Embryonic facial prominence (tissue), 1 donor: ENCODE results near the gene NCKAP1.
"Not testable (repeated sequence)": the region's sequence is repeated elsewhere in the genome, so short reads cannot be mapped to it uniquely, and the experiment has no call there.

ENCODE experiments used
- DNase-seq: peaks from one replicate; pipeline ENCODE4 v3.0.0-alpha.2; 2016; ENCODE audit errors: extremely low spot score

Gene NCKAP1

DNA sequence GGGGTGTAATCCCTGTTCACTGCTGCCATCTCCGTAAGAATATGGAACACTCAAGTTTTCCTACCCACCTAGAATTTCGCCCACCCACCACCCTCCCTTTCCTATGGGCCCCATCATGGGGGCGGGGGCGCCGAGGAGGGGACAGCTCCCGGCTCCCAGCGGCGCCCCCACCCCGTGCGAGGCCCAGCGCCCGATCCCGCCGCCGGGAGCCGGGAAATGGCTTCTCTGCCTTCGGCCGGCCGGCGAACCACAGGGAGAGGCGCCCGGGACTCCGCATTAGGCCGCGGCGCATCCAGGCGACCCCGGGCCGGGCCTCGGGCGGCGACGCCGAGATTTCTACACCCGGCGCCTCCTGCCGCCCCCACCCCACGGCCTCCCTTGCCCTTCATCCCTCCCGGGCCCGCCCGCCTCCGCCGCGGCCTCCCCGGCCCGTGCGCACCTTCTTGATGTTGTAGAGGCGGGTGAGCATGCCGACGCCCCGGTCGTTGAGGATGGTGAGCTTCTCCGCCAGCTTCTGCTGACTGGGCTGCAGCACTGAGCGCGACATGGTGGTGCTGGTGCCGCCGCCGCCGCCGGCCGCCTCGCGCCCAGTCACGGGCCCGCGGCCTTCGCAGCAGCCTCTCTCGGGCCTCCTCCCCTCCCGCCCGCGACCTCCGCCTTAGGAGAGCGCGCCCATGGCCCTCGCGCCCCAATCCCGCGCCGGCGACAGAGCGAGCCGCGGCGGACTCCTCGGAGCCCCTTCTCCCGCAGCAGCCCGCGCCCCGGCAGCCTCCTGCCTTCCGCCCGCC lies 510 bp downstream of the NCKAP1 start:
- peak; percentile 65 for DNase-seq

DNA sequence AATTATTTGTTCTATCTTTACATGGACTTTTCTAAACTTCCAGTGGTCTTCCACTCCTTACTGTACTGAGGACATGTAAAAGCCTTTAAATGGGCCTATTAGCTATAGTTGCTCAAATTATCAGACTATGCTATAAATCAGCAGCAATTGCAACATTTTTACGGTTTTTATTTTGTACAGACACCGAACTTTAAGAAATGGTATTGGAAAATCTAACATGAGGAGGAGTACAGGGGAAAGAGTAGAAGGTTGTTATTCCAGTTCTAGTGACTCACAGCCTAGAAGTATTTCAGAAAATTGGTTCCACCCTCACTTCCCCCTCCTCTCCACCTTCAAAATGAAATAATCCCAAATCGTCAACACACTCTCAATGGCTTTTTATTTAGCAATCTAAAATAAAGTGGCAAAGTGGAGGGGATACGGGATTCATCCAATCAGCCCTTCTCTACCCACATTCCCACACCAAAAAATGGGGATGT lies 1.1 kb downstream of the NCKAP1 start:
- peak; percentile 30 for DNase-seq

DNA sequence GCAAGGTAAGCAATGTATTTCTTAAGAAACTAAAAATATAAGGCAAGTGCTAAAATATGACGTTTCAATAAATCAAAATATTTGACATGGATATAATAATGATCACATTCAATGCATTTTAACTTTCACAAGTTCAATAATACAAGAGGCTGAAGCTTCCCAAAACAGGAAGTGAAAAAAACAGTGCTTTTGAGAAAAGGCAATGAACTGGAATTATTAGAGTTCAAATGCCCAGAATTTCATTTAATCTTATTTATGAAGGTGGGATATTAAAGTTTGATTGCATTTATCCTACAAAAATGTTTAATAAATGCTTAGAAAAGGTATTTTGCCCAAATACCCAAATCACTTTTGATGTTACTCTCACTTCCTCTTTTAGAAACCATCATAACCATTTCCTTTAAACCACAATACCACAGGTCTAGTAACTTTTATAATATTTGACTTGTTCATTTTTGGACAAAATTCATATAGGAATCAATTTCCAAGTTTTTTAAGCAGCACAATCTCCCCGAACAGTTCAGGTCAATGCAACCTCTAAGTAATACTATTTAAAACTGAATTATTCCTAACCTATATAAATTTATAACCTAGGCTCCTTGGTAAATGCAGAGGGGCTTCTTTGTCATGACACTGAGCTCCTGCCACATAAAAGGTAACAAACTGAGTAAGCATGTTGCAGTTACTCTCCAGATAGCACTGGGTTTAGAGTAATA lies 2.1 kb downstream of the NCKAP1 start:
- DNase-seq = no peak

DNA sequence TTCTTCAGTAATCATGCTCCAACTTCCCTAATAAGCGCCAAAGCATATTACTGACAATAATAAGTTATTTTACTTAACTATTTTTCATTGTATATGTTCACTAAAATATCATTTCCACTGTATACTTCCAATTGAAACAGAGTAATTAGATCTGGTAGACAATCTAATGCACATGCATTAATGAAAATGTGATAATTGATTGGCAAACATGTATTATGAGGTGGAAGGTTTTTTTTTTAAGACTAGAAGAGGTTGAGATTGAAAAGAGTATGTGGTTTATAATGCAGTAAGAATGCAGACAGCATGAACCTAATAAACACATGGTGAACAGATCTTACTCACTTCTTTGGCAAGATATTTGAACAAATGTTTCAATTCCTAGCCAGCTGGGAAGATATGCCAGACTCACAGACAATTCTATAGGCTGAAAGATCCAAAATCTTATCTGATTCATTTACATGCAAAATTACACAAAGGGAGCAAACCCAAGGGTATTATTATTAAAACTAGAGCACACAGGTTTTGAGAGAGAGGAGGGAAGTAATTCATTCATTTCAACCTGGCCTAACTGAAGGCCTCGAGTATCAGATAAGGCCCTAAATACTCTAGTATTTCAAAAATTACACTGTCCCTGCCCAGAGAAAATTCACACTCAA lies 2.8 kb downstream of the NCKAP1 start:
- no peak for DNase-seq

DNA sequence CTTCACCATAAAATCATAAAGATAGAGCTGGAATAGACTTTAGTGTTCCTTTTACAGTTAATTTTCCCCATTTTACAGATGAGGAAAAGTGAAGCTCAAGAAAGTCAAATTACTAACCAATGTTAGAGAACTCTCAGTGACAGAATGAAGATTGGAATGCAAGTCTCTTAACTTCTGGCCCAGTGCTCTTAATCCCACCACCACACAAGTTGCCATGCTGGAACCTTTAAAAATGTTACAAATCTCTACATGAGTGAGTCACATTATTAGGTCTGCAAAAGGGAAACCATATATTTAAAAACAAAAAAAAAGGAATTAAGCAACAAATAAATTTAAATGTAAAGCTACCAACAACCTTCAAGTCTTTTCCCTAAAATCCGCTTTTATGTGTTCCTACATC lies 3.5 kb downstream of the NCKAP1 start:
- no peak for DNase-seq

DNA sequence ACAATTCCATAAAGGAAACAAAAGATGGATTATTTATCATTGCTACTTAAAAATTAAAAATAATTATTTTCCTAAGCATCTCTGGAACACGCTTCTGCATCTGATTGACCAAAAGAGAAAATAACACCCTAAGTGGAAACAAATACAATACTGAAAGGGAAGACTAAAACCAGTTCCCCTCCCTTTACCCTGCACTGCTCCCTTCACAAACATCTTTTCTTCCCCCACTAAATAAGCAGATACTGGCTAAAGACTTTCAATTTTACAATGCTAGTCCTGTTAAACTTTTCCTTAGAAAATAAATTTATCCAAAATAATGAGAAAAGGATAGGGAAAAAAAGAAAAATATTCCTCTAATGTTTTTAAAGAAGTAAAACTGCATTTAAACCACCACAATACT lies 4.3 kb downstream of the NCKAP1 start:
- DNase-seq = no peak

DNA sequence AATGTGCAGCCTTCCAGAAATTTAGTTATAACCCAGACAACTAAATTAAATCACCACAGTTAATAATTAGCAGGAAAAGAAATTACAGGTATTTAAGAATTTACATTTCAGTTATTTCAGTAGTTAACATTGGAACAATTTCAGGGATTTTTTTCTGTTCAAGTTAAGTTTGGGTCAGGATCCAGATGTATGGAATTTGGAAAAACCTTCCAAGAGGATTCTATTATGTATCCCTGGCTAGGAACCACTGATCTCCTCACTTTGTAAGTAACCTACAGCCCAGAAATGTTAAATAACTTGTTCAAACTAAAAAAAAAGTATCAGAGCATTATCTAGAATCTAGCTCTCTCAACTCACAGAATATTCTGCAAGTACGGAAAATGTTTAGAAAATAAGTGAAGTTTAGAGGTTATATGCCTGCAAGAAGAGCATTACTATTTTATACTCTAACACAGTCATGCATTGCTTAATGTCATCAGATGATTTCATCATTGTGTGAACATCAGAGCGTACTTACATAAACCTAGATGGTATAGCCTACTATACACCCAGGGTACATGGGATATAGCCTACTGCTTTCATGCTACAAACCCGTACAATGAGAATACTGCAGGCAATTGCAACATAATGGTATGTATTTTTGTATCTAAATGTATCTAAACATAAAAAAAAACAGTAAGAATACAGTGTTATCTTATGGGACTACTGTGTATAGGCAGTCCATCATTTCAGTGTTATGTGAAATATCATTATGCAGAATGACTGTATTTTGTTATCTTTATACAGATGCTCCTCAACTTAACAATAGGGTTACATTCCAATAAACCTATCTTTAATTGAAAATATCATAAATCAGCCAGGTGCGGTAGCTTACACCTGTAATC lies 6.1 kb downstream of the NCKAP1 start:
- no peak for DNase-seq

DNA sequence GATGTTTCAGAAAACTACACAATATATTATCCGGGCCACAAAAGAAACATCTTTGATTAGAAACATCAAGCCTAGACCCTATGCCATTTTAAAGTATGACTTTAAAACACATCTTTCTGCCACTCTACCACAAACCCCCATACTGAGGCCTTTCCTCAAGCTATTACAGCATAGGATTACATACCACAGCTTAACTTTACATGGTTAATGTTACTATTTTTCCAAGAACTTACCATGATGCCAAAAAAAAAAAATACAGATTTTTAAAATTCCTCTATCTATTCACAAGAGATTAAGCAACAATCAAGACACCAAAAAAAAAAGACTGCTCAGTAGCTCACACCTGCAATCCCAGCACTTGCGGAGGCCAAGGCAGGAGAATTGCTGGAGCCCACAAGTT lies 9.0 kb downstream of the NCKAP1 start:
- no peak for DNase-seq

DNA sequence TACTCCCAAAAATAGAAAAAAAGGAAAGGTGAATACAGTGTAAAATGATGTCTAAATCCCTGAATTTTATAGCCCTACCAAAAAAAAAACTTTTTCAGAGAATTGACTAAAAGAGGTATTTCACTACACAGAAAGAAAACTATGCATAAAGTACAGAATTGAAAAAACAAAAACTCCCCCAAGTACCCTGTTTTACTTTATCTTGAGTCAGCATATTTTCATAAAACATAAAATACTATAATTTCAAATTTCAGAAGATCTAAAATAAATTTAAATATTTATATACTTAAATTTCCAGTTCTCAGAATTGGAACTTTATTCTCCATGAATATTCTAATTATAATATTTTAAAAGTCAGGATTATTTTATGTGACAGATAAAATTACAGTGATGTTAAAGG lies 10.1 kb downstream of the NCKAP1 start:
- DNase-seq = no peak

DNA sequence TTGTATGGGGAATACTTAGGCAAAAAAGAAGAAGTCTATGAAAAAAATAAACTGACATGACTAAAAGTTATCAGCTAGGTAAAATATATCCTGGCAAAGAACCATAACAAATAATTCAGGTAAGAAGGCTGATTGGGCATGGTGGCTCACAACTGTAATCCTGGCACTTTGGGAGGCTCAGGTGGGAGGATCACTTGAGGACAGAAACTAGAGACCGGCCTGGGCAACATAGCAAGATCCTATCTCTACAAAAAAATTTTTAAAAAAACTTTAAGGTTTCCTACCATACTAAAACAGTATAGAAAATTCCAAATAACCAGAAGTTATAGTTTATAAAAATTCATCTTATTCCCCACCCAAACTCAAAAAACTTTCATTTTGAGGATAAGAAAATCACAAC lies 10.8 kb downstream of the NCKAP1 start:
- DNase-seq = no peak

DNA sequence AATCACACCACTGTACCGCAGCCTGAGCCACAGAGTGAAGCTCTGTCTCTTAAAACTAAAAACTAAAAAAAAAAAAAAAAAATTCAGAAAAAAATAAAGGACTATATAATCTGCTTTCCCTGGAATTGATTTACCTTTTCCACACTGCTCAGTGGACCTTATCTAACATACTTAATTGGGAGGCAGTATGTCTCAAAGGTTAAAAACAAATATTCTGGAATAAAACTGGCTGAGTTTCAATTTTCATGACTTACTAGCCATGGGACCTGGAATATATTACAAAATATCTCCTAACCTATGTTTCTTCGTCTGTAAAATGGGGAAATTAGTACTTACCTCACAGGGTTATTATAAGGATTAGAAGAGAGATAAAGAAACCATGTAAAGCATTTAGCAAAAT lies 11.8 kb downstream of the NCKAP1 start:
- no peak for DNase-seq

DNA sequence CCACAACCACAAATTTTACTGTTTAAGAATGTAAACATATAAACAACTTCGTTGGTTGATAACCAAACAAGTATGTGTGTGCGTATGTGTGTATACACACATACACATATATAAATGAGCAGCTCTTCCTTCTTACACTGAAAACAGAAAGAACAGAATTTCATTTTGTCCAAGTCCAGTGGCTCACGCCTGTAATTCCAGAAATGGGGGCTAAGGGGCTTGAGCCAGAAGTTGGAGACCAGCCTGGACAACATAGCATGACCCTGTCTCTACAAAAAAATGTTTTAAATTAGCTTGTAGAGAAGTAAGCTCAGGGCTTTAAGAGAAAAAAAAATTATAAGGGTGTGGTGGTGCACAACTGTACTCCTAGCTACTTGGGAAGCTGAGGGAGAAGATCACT lies 12.3 kb downstream of the NCKAP1 start:
- DNase-seq = no peak

DNA sequence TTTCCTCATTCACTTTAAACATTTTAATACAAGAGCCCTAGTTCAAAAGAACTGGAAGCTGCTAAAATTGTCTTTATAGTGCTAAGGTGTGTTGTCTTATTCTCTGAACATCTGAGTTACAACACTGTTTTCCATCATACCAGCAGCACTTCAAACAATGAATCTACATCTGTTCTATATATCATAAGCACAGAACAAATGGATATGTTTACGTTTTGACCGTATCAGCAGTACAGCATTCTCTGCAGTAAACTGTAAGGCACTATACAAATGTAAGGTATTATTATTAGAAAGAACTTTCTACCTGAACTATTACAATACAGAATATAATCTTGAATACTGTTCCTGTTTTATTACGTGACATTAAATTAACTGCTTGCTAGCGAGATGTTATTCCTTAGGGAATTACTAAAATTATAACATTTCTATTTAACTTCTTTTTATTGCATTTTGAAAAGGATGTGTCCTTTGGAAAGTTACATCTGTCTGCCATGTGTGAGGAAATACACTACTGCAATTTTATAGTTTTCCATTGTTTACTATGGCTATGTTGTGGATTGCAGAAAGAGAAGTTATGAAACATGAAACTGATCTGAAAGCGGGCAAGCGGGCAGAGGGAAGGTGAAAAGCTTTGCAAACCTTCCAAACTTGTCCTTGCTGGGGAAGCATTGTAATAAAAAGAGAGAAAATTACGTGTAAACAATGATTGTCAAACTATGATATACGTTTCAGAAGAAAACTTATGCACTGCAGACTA lies 13.7 kb downstream of the NCKAP1 start:
- no peak for DNase-seq

DNA sequence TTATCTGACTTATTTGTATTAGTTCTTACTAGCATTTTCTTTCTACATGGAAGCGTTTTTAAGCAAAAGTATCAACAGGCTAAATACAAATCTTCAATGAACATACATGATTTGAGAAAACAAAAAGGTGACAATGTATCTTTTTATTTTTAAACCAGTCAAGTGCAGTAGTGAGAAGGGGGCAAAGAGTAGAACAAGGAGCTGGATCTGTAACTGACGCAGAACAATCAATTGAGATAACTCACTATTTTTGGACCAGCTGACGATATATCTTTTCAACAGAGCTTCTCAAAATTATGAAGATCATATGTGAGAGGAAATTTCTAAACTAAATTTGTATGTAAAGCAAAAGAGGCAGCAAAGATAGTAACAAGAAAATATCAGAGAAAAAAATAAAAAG lies 15.5 kb downstream of the NCKAP1 start:
- DNase-seq = no peak

DNA sequence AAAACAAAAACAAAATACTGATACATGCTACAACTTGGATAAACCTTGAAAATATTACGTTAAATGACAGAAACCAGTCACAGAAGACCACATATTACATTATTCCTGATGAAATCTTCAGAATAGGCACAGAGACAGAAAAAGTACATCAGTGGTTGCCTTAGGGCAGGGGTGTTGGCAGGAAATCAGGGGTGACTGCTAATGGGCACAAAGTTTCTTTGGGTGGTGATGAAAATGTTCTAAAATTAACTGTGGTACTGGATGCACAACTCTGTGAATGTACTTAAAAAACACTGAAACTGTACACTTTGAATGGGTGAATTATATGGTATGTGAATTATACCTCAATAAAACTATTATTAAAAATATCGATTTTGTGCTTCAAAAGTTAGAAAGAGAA lies 16.6 kb downstream of the NCKAP1 start:
- no peak for DNase-seq

DNA sequence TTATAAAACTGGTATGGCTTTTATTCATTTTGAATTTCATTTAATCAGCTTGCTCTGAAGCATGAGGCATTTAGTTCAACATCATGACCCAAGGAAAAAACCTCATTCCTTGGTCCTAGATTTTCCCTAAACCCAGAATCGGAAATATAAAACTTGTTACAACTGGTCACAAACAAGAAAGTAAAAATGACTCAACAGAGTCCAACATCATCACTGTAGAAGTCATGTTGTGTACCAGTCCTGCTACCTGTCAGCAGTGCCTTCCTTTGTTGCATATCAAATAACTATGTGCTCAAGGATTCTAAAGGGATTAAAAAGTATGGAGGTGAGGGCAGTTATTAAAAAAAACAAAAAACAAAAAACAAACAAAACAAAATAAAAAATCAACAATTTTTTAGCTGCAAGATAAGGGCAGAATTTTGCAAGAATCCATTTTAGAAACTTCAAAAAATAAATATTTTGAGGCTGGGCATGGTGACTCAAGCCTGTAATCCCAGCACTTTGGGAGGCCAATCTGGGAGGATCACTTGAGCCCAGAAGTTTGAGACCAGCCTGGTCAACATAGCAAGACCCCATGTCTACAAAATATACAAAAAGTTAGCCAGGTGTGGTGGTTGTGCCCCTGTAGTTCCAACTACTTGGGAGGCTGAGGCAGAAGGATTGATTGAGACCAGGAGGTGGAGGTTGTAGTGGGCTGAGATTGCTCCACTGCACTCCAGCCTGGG lies 18.4 kb downstream of the NCKAP1 start:
- DNase-seq = no peak

DNA sequence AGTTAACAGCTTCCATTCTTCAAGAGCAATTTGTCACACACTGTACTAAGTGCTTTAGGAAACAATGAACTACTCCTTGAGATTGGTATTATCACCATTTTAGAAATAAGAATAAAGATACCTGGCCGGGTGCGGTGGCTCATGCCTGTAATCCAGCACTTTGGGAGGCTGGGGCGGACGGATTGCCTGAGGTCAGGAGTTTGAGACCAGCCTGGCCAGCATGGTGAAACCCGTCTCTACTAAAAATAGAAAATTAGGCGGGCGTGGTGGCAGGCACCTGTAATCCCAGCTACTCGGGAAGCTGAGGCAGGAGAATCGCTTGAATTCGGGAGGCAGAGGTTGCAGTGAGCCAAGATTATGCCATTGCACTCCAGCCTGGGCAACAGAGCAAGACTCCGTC lies 20.4 kb downstream of the NCKAP1 start:
- DNase-seq = not testable (repeated sequence)

DNA sequence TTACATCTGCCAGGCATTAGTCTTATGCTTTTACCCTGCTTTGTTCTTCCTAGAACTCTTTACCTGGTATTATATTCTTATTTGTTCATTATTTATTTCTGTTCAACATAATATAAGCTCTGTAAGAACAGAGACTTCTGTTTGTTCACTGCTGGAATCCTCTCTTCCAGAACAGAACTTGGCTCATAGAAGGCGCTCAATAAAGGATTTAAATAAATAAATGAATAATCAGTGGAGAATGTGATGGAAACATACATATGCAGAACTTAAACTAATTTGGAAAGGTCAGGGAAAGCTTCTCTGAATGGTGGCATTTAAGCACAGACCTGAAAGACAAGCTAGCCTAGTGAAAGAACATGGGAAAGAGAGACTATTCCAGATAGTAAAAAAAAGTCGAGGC lies 24.3 kb downstream of the NCKAP1 start:
- no peak for DNase-seq

DNA sequence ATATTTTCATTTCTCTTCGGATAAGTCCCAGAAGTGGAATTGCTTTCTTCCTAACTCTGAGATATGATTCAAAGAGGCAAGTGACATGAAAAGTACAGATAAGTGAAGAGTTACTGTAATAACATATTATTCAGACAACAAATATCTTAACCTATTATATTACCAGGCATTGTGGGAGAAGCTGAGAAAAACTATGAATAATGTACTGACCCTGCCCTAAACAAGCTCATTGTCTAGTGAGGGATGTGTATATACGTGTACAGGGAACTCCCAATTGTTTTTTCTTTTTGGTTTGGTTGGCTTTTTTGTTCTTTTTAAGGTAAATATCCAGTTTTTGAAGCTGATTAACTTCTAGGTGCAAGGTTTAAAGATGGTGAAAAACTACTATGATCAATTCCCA lies 26.5 kb downstream of the NCKAP1 start:
- no peak for DNase-seq

DNA sequence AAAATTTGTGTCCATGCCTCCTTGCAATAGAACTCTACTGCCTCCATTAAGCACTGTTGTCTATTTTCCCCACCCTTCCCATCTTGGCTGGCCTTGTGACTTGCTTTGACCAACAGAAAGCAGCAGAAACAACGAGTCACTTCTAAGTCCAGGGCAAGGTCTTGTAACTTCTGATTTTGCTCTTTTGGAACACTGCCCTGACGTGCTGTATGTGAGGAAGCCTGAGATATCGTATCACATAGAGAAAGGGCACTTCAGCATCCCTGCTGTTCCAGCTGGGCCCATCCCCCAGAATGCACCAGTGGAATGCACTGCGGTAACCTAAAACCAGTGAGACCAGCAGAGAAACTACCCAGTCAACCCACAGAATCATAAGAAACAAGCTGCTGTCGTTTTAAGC lies 28.1 kb downstream of the NCKAP1 start:
- DNase-seq = no peak
